Neural cell (in vitro differentiated cells): ENCODE results near the gene MMP28. TPM values are rescaled to one million over a fixed set of nuclear protein-coding genes. Genes with fewer than 3 reads are reported as not detected.

Experiments used
- H2AFZ ChIP-seq: fragments of 200-600, 300-800 bp; sonication (generic), shearing (Covaris generic); 2 replicates; pipeline ENCODE4 v1.6.0; 2014; ENCODE audit warnings: low read depth, mild to moderate bottlenecking, antibody characterized with exemption, low read length, moderate library complexity
- H3F3A ChIP-seq: fragments of 200-600 bp; shearing (Covaris generic); 2 replicates; pipeline ENCODE4 v1.6.1; 2016; ENCODE audit warnings: mild to moderate bottlenecking, moderate library complexity, mixed read lengths, antibody characterized with exemption, low read length; ENCODE audit not compliant: insufficient read depth, poor library complexity, severe bottlenecking
- H3K27ac ChIP-seq: fragments of 200-600, 300-800 bp; sonication (generic), shearing (Covaris generic); 2 replicates; pipeline ENCODE4 v1.5.1; 2014; ENCODE audit warnings: mild to moderate bottlenecking, low read length, moderate library complexity
- H3K27me3 ChIP-seq: fragments of 300-800, 200-600 bp; sonication (generic), shearing (Covaris generic); 2 replicates; pipeline ENCODE4 v1.6.0; 2014; ENCODE audit warnings: mild to moderate bottlenecking, low read depth, low read length, moderate library complexity; ENCODE audit not compliant: insufficient read depth
- H3K36me3 ChIP-seq: fragments of 300-800, 200-600 bp; sonication (generic), shearing (Covaris generic); 2 replicates; pipeline ENCODE4 v1.5.1; 2014; ENCODE audit warnings: mild to moderate bottlenecking, antibody characterized with exemption, low read length, moderate library complexity; ENCODE audit not compliant: insufficient read depth
- H3K4me2 ChIP-seq: fragments of 300-800, 200-600 bp; sonication (generic), shearing (Covaris generic); 2 replicates; pipeline ENCODE4 v1.6.0; 2014; ENCODE audit warnings: mild to moderate bottlenecking, low read length
- H3K4me3 ChIP-seq: fragments of 300-800, 200-600 bp; sonication (generic), shearing (Covaris generic); 2 replicates; pipeline ENCODE4 v1.5.1; 2014; ENCODE audit warnings: mild to moderate bottlenecking, low read length, moderate library complexity
- H3K79me2 ChIP-seq: fragments of 200-600 bp; shearing (Covaris generic); replicated peaks from 2 replicates; pipeline ENCODE4 v1.6.0; 2014; ENCODE audit warnings: mild to moderate bottlenecking, low read length, moderate library complexity; ENCODE audit not compliant: insufficient read depth
- H3K9ac ChIP-seq: fragments of 300-800, 200-600 bp; sonication (generic), shearing (Covaris generic); 2 replicates; pipeline ENCODE4 v1.6.1; 2016; ENCODE audit warnings: mild to moderate bottlenecking, low read length, mixed read lengths
- H3K9me2 ChIP-seq: fragments of 200-600 bp; shearing (Covaris generic); 2 replicates; pipeline ENCODE4 v1.6.1; 2016; ENCODE audit warnings: mild to moderate bottlenecking, low read length, mixed read lengths; ENCODE audit not compliant: insufficient read depth
- H3K9me3 ChIP-seq: fragments of 200-600, 300-800 bp; sonication (generic), shearing (Covaris generic); 2 replicates; pipeline ENCODE4 v1.6.1; 2016; ENCODE audit warnings: mild to moderate bottlenecking, mixed run types, low read length, moderate library complexity, mixed read lengths
- H4K20me1 ChIP-seq: fragments of 200-600 bp; shearing (Covaris generic); 2 replicates; pipeline ENCODE4 v1.6.1; 2016; ENCODE audit warnings: mild to moderate bottlenecking, mixed run types; ENCODE audit not compliant: insufficient read depth
- CTCF ChIP-seq: fragments of 450-650 bp; IDR thresholded peaks from 2 replicates; pipeline ENCODE4 v1.5.1; 2014; ENCODE audit warnings: antibody characterized with exemption, mild to moderate bottlenecking, moderate library complexity; ENCODE audit not compliant: poor library complexity, severe bottlenecking
- EP300 ChIP-seq: fragments of 450-650 bp; conservative IDR thresholded peaks from 2 replicates; pipeline ENCODE4 v1.6.1; 2014; ENCODE audit warnings: antibody characterized with exemption, mild to moderate bottlenecking, moderate library complexity; ENCODE audit not compliant: poor library complexity, severe bottlenecking
- EZH2 ChIP-seq: fragments of 200-600, 300-800 bp; shearing (Covaris generic), sonication (generic); IDR thresholded peaks from 2 replicates; pipeline ENCODE4 v1.6.1; 2014; ENCODE audit warnings: antibody characterized with exemption, low read length, borderline replicate concordance, mild to moderate bottlenecking; ENCODE audit not compliant: insufficient read depth, poor library complexity, severe bottlenecking
- MXI1 ChIP-seq: fragments of 450-650 bp; conservative IDR thresholded peaks from 2 replicates; pipeline ENCODE4 v1.6.1; 2014; ENCODE audit warnings: antibody characterized with exemption, mild to moderate bottlenecking; ENCODE audit not compliant: poor library complexity, severe bottlenecking
- POLR2AphosphoS5 ChIP-seq: IDR thresholded peaks from 2 replicates; pipeline ENCODE4 v1.6.1; 2012
- RAD21 ChIP-seq: fragments of 450-650 bp; conservative IDR thresholded peaks from 2 replicates; pipeline ENCODE4 v1.6.1; 2014; ENCODE audit warnings: antibody characterized with exemption, mild to moderate bottlenecking, moderate library complexity
- REST ChIP-seq: IDR thresholded peaks from 2 replicates; pipeline ENCODE4 v1.6.1; 2012; ENCODE audit warnings: borderline replicate concordance
- SMC3 ChIP-seq: fragments of 450-650 bp; conservative IDR thresholded peaks from 2 replicates; pipeline ENCODE4 v1.6.1; 2014; ENCODE audit warnings: antibody characterized with exemption, mild to moderate bottlenecking, moderate library complexity; ENCODE audit not compliant: poor library complexity
- TAF1 ChIP-seq: IDR thresholded peaks from 2 replicates; pipeline ENCODE4 v1.6.1; 2012; ENCODE audit warnings: low read depth
- polyA plus RNA-seq: library from polyadenylated mRNA; depleted of rRNA; stranded (reverse); fragments of >200 nt; gene quantifications from 2 replicates; pipeline ENCODE4 v1.2.3, GENCODE V29; 2014

The MMP28 gene
- polyA plus RNA-seq, 1 donor from 2014 or later = 0.31 TPM

- Histone ChIP-seq H3K9ac (no peak overlapping the region), H3K79me2 (no peaks in the 10 kb centered on the region), H2AFZ (no peak overlapping the region), H3K4me2 (no peak overlapping the region), H3K9me2 (no peaks in the 10 kb centered on the region), H3K27ac (no peak overlapping the region), H3K36me3 (no peaks in the 10 kb centered on the region), H3K9me3 (no peaks in the 10 kb centered on the region), H4K20me1 (no peaks in the 10 kb centered on the region), H3K27me3 (no peaks in the 10 kb centered on the region), H3F3A (no peaks in the 10 kb centered on the region), H3K4me3 (no peak overlapping the region)
- no peak for TF ChIP-seq SMC3
- no peak for TF ChIP-seq MXI1
- no peak for TF ChIP-seq POLR2AphosphoS5
Measured at GRCh38 chr17:35784895-35785294, 10.5 kb downstream of the MMP28 start.

GRCh38 chr17:35780950-35781349 lies 14.5 kb downstream of the MMP28 start:
- Histone ChIP-seq H3F3A (no peaks in the 10 kb centered on the region), H4K20me1 (no peaks in the 10 kb centered on the region), H3K27me3 (no peaks in the 10 kb centered on the region), H3K9me3 (no peaks in the 10 kb centered on the region), H3K36me3 (no peaks in the 10 kb centered on the region), H3K4me2 (no peak overlapping the region), H2AFZ (no peak overlapping the region), H3K79me2 (no peaks in the 10 kb centered on the region), H3K9me2 (no peaks in the 10 kb centered on the region), H3K9ac (no peak overlapping the region), H3K4me3 (no peak overlapping the region), H3K27ac (no peak overlapping the region)
- TF ChIP-seq POLR2AphosphoS5 (no peak), REST (no peak), EZH2 (no peak), MXI1 (no peak), EP300 (no peak), TAF1 (no peak)

GRCh38 chr17:35778641-35779196 lies 16.7 kb downstream of the MMP28 start:
- H3K4me3 ChIP-seq = no peak overlapping the region
- H4K20me1 ChIP-seq = no peaks in the 10 kb centered on the region
- no peaks in the 10 kb centered on the region for H3K79me2 ChIP-seq
- no peaks in the 10 kb centered on the region for H3F3A ChIP-seq
- no peaks in the 10 kb centered on the region for H3K9me3 ChIP-seq
- H3K27me3 ChIP-seq = no peaks in the 10 kb centered on the region
- H3K27ac ChIP-seq = no peak overlapping the region
- no peak overlapping the region for H3K9ac ChIP-seq
- H3K36me3 ChIP-seq = no peaks in the 10 kb centered on the region
- no peaks in the 10 kb centered on the region for H3K9me2 ChIP-seq
- no peak overlapping the region for H3K4me2 ChIP-seq
- TF ChIP-seq TAF1 (no peak), EP300 (no peak), CTCF (no peak), RAD21 (no peak), EZH2 (no peak), SMC3 (no peak), POLR2AphosphoS5 (no peak), REST (no peak), MXI1 (no peak)
- H2AFZ ChIP-seq = no peak overlapping the region
